Activated CD8-positive, alpha-beta T cell treated with anti-CD3 and anti-CD28 coated beads for 36 hours (primary cell): ENCODE data around the gene KRTAP4-11. TPM values are rescaled to one million over a fixed set of nuclear protein-coding genes. Genes with fewer than 3 reads are reported as not detected.
"Not testable (repeated sequence)": the region's sequence is repeated elsewhere in the genome, so short reads cannot be mapped to it uniquely, and the experiment has no call there.

Source experiments
- ATAC-seq: fragments of 200-7000 bp; cut with Tn5 transposase; one replicate; pipeline ENCODE4 v1.10.0; 2021; ENCODE audit warnings: mild to moderate bottlenecking, moderate library complexity
- CTCF ChIA-PET: fragments of 350-600 bp; sonication (Branson Sonifier 250); formaldehyde crosslinking; loops from one replicate; lab custom pipeline; 2021; ENCODE audit warnings: antibody characterized with exemption; lab: Charles Lee
- POLR2A ChIA-PET: fragments of 350-600 bp; sonication (Branson Sonifier 250); formaldehyde crosslinking; loops from one replicate; lab custom pipeline; 2021; ENCODE audit warnings: antibody characterized with exemption; lab: Charles Lee
- DNase-seq: peaks from one replicate; pipeline ENCODE4 v3.0.0-alpha.2; 2020
- H3K27ac Mint-ChIP-seq: one replicate; pipeline ENCODE4 v1.8.0; 2021; ENCODE audit warnings: mild to moderate bottlenecking, mixed read lengths
- H3K27me3 Mint-ChIP-seq: one replicate; pipeline ENCODE4 v1.8.0; 2021; ENCODE audit warnings: mixed read lengths
- H3K36me3 Mint-ChIP-seq: one replicate; pipeline ENCODE4 v1.8.0; 2021; ENCODE audit warnings: low read depth, mixed read lengths
- H3K4me1 Mint-ChIP-seq: one replicate; pipeline ENCODE4 v1.8.0; 2021; ENCODE audit warnings: low read depth, mixed read lengths
- H3K4me3 Mint-ChIP-seq: one replicate; pipeline ENCODE4 v1.8.0; 2021; ENCODE audit warnings: mild to moderate bottlenecking, moderate library complexity, mixed read lengths
- H3K9me3 Mint-ChIP-seq: one replicate; pipeline ENCODE4 v1.8.0; 2021; ENCODE audit warnings: mixed read lengths
- intact Hi-C: fragments of 100-400 bp; cut with micrococcal nuclease; formaldehyde crosslinking; loops from one replicate; pipeline ENCODE4 v1.10.0; 2022
- total RNA-seq, 2 experiments: library from RNA; stranded (reverse); gene quantifications; one replicate each; pipeline ENCODE4 v1.2.3, GENCODE V29; 2021
- TF ChIP-seq, protein P1 (sequence below): fragments of 200-600 bp; IDR thresholded peaks from one replicate; pipeline ENCODE4 v1.8.0; 2022; ENCODE audit warnings: antibody characterized with exemption, mild to moderate bottlenecking

Gene KRTAP4-11
- total RNA-seq, 2 experiments from 2014 or later: not detected

DNA sequence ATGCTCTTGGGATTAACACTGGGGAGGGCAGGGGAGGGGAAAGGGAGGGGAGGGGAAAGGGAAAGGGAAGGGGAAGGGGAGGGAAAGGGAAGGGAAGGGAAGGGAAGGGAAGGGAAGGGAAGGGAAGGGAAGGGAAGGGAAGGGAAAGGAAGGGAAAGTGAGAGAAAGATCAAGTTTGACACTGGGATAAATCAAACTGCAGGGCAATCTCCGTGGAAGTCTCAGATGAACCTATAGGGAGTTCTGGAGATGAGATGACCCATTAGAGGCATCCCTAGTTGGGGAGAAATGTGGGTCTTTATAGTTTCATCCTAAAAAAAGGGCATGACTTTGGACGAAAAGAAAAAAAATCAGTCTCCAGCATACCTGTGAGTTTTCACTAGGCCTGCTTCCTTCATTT lies 3.6 kb upstream of the KRTAP4-11 start:
- no peak for DNase-seq
- H3K9me3 Mint-ChIP-seq: peaks cover 8% of the 10 kb centered on the region
- no peaks in the 10 kb centered on the region for H3K27me3 Mint-ChIP-seq
- POLR2A ChIA-PET: no interaction called here
- CTCF ChIA-PET: no interaction called here
- no peak for ATAC-seq
- no peak overlapping the region for H3K27ac Mint-ChIP-seq
- no peak overlapping the region for H3K4me3 Mint-ChIP-seq
- TF ChIP-seq, protein P1, sequence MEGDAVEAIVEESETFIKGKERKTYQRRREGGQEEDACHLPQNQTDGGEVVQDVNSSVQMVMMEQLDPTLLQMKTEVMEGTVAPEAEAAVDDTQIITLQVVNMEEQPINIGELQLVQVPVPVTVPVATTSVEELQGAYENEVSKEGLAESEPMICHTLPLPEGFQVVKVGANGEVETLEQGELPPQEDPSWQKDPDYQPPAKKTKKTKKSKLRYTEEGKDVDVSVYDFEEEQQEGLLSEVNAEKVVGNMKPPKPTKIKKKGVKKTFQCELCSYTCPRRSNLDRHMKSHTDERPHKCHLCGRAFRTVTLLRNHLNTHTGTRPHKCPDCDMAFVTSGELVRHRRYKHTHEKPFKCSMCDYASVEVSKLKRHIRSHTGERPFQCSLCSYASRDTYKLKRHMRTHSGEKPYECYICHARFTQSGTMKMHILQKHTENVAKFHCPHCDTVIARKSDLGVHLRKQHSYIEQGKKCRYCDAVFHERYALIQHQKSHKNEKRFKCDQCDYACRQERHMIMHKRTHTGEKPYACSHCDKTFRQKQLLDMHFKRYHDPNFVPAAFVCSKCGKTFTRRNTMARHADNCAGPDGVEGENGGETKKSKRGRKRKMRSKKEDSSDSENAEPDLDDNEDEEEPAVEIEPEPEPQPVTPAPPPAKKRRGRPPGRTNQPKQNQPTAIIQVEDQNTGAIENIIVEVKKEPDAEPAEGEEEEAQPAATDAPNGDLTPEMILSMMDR: no peak
- no peaks in the 10 kb centered on the region for H3K36me3 Mint-ChIP-seq
- intact Hi-C loops: no loop called here
- H3K4me1 Mint-ChIP-seq: peaks cover 51% of the 10 kb centered on the region

DNA sequence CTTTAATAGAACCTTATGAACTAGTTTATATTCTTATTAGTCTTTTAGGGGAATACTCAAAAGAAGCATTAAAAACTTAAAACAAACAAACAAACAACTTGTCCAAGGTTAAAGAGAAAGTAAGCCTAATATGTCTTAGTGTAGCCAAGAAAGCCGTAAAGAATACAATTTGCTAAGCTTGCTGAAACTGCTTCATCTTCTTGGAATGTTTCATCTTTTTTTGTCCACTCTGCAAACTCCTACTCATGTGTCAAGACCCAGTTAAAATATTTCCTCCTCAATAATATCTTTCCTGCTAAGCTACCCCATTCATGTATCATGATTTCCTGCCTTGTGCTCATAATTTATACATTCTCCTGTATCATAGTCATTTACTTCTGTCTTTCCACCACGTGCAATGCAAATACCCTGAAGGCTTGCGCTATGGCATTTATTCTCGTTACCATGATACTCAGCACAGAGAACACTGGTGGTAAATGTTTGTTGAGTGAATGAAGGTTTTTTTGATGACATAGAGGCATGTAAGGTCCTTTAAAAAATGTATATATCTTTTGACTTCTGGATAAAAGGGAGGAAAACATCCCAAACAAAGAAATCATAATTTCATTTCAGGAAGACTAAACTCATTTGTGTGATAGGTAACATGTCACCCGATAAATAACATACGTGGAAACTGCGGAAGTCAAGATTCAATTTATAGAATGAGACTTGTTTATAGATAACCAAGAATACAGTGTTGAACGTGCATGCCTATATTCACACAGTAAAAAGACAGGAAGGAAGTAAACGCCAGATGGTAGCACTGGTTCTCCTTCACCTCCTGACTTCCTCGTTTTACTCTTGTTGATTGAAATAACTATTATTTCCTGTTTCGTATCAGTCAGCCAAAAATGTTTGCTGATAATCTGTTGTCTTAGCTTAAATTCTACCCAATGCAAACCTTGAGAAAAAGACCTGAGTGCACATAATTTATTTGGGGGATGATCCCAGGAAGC lies 1.8 kb upstream of the KRTAP4-11 start:
- Mint-ChIP-seq H3K4me3 (peak overlapping the region; percentile 27), H3K4me1 (peaks cover 36% of the 10 kb centered on the region), H3K27ac (peak overlapping the region; percentile 70)
- H3K36me3 Mint-ChIP-seq, H3K9me3 Mint-ChIP-seq, ATAC-seq, POLR2A ChIA-PET, CTCF ChIA-PET, H3K27me3 Mint-ChIP-seq, DNase-seq, intact Hi-C loops: not testable (repeated sequence)

DNA sequence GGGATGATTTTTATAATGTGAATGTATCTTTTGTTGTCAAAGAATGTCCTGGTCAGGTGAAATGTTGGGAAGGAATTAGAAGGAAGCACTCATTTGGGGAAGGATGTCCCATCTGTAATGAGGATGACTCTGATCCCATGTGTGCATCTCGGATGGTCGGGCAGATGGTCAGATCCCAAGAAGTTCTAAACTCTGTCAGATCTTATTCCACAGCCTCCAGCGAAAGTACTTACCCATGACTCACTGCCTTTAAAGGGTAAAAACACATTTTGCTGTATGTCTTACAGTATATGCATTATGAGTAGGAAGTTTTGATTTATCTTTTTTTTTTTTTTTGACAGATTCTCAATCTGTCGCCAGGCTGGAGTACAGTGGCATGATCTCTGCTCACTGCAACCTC lies 548 bp upstream of the KRTAP4-11 start:
- Mint-ChIP-seq H3K36me3 (no peaks in the 10 kb centered on the region), H3K9me3 (peaks cover 3% of the 10 kb centered on the region), H3K4me1 (peaks cover 24% of the 10 kb centered on the region), H3K27me3 (no peaks in the 10 kb centered on the region), H3K4me3 (no peak overlapping the region), H3K27ac (no peak overlapping the region)
- intact Hi-C loops: no loop called here
- ATAC-seq (no peak), DNase-seq (no peak)
- POLR2A ChIA-PET: no interaction called here
- TF ChIP-seq, protein P1: no peak
- CTCF ChIA-PET: no interaction called here

DNA sequence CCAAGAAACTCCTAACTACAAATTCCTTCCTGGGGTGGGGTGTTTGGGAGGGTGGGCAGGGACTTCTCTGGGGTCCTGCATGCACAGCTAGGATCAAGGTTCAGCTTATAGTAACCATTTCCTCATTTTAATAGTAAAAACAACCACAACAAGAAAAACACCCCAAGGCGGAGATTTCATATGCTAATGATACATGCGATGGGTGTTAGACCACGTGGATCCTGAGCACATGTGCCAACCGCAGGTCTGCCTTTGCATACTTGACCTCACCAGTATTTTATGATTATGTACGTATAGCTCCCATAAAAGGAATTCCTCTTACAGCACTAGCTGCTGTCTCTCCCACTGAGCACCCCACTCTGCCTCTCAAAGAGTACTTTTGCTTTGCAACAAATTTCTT lies 1.9 kb downstream of the KRTAP4-11 start:
- no peak for ATAC-seq
- CTCF ChIA-PET: no interaction called here
- TF ChIP-seq, protein P1: no peak
- intact Hi-C loops: no loop called here
- no peak overlapping the region for H3K4me3 Mint-ChIP-seq
- H3K27me3 Mint-ChIP-seq: no peaks in the 10 kb centered on the region
- H3K36me3 Mint-ChIP-seq: no peaks in the 10 kb centered on the region
- peaks cover 2% of the 10 kb centered on the region for H3K9me3 Mint-ChIP-seq
- POLR2A ChIA-PET: no interaction called here
- no peak overlapping the region for H3K27ac Mint-ChIP-seq
- DNase-seq: no peak
- peaks cover 13% of the 10 kb centered on the region for H3K4me1 Mint-ChIP-seq

DNA sequence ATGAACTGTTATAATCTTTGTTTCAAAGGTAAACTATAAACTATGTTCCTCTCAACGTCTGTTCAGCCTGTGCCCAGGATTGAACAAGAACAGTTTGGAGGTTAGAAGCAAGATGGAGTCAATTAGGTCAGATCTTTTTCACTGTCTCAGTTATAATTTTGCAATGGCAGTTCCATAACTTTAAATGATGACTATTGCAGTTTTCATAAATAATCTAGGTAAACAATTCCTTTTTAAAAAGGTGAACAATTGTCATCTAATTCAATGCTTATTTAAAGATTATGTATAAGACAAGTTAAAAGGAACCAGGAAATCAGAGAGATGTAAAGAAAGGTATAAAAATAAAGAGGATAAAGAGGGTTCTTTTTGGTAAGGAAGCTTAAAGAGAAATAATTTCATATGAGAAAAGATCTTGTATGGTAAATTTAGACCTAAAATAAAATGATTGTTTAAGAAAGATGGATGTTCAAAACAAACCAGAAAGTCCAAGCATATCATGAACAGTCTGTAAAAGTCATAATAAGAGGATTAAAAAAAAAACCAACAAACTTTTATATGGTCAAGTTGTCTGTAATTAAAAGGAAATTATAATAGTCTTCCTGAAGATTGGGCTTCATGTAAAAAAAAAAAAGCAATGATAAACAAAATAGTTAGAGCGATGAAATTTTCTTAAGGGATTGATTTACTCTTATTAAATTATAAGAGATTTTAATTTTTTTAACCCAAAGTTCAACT lies 6.9 kb downstream of the KRTAP4-11 start:
- no peak overlapping the region for H3K4me3 Mint-ChIP-seq
- ChIA-PET CTCF (no interaction called here), POLR2A (no interaction called here)
- H3K9me3 Mint-ChIP-seq: peaks cover 2% of the 10 kb centered on the region
- H3K27me3 Mint-ChIP-seq: peaks cover 3% of the 10 kb centered on the region
- peaks cover 8% of the 10 kb centered on the region for H3K4me1 Mint-ChIP-seq
- intact Hi-C loops: no loop called here
- ATAC-seq (no peak), DNase-seq (no peak)
- no peaks in the 10 kb centered on the region for H3K36me3 Mint-ChIP-seq
- H3K27ac Mint-ChIP-seq: no peak overlapping the region
- TF ChIP-seq, protein P1: no peak

DNA sequence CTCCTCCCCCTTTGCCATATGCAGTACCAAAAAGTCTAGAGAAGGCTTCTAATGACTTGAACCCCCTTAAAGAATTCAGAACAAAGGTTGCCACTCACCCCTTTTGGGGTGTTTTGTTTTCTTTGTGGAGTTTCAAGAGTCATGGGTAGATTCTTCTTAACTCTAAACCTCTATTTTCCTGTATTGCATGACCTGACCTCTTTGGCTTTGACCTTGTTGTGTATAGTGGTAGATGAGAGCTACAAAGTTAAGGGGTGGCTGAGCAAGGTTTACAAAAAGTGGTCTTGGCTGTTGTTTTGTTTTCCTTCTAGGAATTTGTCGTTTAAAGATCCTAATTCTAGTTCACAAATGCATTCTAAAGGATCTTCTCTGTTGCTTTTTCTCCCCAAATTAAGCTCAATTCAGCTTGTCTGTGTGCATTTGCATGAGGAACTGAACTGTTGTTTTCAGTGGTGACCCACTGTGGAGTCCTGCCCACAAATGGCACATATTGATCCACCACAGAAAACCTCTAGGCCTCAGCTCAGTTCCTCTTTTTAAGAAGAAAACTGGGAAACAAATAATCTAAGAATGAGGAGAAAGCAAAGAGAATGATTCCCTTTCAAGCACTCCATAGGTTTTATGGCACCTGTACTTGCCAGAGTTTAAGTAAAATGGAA lies 9.3 kb downstream of the KRTAP4-11 start:
- ATAC-seq, H3K36me3 Mint-ChIP-seq, H3K27ac Mint-ChIP-seq, DNase-seq, H3K4me3 Mint-ChIP-seq, CTCF ChIA-PET, H3K27me3 Mint-ChIP-seq, POLR2A ChIA-PET, H3K4me1 Mint-ChIP-seq, intact Hi-C loops, H3K9me3 Mint-ChIP-seq: not testable (repeated sequence)
